GM19397 (cell line): ENCODE measurements around the gene LIN52.

Source experiments
- ATAC-seq: cut with Tn5 transposase; IDR thresholded peaks from one replicate; pipeline ENCODE4 v1.9.1; 2021; ENCODE audit warnings: mild to moderate bottlenecking, moderate library complexity; ENCODE audit not compliant: unreplicated experiment

The LIN52 gene

DNA sequence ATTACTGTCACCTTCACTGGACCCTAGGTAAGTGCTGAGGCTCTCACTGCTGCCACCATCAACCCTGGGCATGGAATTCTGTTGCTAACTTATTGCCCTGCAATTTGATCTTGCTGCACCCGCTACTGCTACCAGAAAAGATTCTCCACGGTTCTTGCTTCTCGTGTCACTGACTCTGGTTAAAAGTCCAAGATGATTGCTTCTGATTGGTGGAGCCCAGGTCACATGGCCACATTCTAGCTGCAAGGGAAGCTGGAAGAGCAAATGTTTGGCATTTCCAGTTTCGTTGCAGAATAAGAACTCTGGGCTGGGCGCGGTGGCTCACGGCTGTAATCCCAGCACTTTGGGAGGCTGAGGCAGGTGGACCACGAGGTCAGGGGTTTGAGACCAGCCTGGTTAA is 147.0 kb downstream of the LIN52 start:
- ATAC-seq, result no peak

DNA sequence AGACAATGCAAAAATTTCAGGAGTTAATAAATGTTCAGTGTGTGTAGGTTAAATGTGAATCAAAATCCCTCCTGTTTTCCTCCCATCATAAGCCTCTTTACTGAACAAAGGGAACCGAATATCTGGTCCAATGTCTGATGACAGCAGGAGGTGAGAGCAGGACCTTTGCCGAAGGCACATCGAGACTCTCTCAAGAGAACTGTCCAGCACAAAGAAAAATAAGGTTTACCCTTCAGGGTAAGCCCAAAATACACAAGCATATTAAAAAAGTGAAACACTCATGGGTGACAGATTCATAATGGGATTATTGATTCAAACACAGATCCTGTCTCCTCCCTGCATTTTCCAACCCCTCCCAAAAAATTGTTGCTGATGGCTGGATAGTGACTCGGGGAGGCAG is 150.3 kb downstream of the LIN52 start:
- no peak for ATAC-seq

DNA sequence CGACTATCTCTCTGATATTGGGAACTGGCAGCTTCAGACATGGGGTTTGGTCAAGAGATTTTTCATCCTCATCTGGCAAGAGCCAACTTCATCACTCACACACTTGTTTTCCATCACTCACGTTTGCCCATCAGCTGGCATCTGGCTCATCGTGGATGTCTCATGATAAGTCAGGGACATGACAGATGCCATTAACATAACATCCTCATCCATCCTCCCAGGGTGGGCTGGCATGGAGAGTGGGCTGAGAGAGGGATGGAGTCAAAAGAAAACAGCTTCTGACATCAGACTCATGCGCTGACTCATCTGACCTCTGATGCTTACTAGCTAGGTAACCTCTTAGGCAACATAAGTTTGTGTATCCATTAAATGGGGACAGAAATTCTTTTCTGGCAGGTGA is 152.7 kb downstream of the LIN52 start:
- ATAC-seq, result no peak

DNA sequence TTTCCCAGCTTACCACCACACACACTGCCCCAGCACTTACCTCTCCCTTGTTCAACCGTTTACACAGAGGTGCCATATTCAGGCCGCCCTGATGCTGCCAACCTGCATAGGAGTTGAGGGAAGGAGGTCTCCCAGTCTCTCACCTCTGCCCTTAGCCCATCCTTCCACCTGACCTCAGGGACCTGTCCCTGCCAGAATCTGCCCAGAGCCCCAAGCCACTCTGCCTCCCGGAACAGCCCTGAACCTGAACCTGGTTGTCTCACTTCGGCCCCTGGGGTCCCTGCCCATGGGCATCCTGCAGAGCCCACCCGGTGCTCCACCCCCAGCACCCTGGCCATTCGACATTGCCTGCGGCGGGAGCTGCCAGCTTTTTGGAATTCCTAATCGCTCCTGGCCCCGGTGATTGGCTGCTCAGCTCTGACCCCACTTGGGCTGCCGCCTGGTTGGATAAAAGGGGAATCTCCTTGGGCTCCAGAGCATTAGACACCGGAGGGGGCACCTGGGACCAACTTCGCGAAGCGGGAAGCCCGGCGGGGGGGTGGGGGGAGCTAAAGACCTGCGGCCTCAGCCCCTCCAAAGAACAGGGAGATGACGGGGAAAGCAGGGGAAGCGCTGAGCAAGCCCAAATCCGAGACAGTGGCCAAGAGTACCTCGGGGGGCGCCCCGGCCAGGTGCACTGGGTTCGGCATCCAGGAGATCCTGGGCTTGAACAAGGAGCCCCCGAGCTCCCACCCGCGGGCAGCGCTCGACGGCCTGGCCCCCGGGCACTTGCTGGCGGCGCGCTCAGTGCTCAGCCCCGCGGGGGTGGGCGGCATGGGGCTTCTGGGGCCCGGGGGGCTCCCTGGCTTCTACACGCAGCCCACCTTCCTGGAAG is 154.5 kb downstream of the LIN52 start, which contains the start of gene VSX2:
TSS of gene VSX2 (plus strand) at position 476 of the 874 bp plus-strand sequence. CDS start at position 589, 113 bp downstream.
- no peak for ATAC-seq

DNA sequence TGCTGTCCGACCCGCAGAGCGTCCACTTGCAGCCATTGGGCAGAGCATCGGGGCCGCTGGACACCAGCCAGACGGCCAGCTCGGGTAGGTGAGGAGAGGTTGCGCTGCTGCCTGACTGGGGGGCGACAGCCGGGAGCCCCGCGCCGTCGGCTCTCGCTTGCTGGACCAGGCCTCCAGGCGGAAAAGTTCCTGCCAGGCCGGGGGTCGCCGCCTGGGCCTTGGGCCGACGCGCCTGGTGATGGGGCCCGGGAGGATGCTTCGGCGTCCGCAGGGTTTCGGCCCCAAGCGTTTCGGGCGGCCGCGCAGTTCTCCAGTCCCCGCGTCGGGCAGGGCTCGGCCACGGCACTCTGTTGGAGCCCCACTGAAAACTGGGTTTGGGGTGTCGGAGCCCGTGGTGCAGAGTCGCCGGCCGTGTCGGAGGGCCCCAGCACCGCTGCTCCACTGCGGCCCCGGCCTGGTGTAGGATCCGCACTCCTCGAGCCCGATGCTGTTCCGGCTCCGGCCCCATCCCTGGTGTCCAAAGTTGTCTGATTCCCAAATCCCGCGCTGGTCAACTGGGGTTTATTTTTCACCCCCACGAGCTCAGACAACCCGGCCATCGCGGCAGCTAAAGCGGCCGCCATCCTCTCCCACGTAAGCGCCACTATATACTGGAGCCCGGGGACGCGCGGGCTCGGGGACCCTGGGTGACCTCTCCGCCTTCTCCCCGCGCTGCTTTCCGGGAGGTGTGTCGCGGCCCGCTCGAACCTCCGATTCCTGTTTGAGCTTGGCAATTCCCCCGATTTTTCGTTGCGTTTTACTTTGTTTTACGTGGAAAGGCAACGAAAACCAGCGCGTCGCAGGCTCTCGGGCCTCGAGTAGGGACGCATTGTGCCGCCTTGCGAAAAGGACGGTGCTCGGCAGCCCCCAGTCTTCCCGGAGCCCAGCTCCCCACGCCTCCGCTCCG is 155.4 kb downstream of the LIN52 start:
- ATAC-seq, result no peak

- no peak for ATAC-seq
Measured at GRCh38 chr14:74240794-74241651, 156.3 kb downstream of the LIN52 start.

DNA sequence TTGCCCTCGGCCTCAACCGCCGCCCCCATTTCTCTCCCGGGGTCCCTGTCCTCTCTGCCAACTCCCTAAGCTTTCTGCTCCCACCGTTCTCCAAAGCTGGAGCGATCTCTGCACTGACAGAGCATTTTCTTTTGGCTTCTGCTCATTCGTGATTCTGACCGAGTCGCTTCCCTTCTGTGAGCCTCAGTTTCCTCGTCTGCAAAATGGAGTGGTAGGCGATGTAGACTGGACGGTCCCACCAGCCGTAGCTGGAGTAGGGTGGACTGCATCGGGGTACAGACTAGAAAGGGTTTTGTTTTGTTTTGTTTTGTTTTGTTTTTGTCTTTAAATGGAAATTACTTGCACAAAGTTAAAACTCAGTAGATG is 156.9 kb downstream of the LIN52 start:
- no peak for ATAC-seq

GRCh38 chr14:74242021-74242779 is 157.4 kb downstream of the LIN52 start:
- ATAC-seq, result no peak

- no peak for ATAC-seq
Measured at GRCh38 chr14:74242780-74243042, 158.0 kb downstream of the LIN52 start.

DNA sequence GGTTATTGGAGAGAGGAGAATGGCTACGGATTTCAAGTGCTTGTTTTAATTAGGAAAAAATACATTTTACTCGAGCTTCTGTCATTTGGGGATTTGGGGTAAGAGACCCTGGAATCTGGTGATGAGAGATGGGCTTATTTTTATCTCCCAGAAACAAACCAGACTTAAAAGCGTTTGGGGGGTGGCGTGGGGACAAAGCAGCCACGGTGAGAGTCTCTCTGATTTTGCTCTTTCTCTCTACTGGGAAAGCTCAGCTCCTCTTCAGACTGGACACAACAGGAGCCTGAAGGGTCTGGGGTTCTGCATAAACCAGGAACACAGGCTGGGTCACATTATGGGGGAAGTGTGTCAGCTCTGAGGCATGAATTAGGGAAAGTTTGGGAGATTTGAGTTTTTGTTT is 158.3 kb downstream of the LIN52 start:
- no peak for ATAC-seq

DNA sequence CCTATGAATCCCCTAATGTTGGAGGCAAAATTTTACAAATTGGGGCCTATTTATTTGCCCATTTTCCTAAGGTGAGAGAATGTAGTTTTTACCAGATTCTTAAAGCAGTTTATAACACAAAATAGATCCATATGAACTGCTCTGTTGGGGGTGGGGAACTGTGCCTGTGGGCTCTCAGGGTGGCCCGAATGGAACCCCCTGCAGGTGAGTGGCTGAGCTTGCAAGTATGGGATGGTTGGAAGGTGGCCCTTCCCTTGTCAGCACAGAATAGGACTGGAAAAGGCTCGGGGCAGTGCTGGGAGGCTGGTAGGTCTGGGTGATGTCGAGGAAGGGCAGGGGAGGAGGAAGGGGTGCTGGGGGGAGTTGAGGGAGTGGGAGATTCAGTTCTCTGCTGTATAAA is 159.4 kb downstream of the LIN52 start:
- no peak for ATAC-seq

GRCh38 chr14:74245292-74245691 is 160.5 kb downstream of the LIN52 start:
- ATAC-seq, result no peak

GRCh38 chr14:74246542-74246941 is 161.8 kb downstream of the LIN52 start:
- no peak for ATAC-seq

- ATAC-seq, result no peak
Measured at GRCh38 chr14:74248017-74248416, 163.3 kb downstream of the LIN52 start.

DNA sequence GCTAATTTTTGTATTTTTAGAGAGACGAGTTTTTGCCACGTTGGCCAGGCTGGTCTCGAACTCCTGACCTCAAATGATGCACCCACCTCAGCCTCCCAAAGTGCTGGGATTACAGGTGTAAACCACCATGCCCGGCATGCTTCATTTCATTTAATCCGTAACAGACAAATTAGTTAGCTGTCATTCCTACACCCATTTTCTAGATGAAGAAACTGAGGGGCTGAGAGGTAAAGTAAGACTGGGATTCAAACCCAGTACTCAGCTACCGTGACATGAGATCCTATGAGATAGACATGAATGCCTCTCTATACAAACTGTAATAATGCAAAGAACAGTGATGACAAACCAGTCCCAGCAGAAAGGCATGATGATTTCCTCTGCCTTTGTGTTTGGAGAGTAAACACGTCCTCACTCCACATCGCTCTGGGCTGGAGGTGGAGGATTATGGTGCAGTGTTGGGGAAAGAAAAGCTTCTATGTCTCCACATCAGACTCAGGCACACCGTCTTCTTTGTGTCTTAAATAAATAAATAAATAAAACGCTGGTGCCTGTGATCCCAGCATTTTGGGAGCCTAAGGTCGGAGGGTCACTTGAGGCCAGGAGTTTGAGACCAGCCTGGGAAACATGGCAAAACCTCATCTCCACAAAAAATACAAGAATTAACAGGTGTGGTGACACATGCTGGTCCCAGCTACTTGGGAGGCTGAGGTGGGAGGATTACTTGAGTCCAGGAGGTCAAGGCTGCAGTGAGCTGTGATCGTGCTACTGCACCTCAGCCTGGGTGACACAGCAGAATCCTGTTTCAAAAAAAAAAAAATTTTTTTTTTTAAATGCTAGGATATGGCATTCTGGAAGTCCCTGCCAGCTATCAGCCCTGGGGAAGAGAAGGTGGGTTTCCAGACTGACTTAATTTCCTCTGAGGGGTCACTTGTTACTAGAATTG is 164.9 kb downstream of the LIN52 start:
- no peak for ATAC-seq
